H1 (cell line): ENCODE results near the gene CIITA. TPM values are rescaled to one million over a fixed set of nuclear protein-coding genes. Genes with fewer than 3 reads are reported as not detected.
A peak's percentile ranks its signal among the peaks of the same experiment; 100 is the strongest.

Source experiments
- CBX8 ChIP-seq: fragments of 300-800, 300-1000 bp; sonication (generic); IDR thresholded peaks from 2 replicates; pipeline ENCODE4 v1.7.1; 2016; ENCODE audit warnings: low read depth, low read length, borderline replicate concordance
- CHD7 ChIP-seq: fragments of 300-600 bp; sonication (generic); IDR thresholded peaks from 2 replicates; pipeline ENCODE4 v1.7.1; 2012; ENCODE audit warnings: low read length, moderate library complexity, mild to moderate bottlenecking, inconsistent platforms; ENCODE audit not compliant: insufficient replicate concordance
- CTBP2 ChIP-seq: IDR thresholded peaks from 2 replicates; pipeline ENCODE4 v1.7.0; 2011; ENCODE audit warnings: borderline replicate concordance, mild to moderate bottlenecking, moderate library complexity, mixed read lengths, low read length; ENCODE audit not compliant: insufficient read depth, insufficient read length
- EGR1 ChIP-seq: IDR thresholded peaks from 2 replicates; pipeline ENCODE4 v1.6.1; 2011; ENCODE audit warnings: low read depth, low read length, borderline replicate concordance
- KDM1A ChIP-seq: fragments of 200-600, 300-600 bp; sonication (generic); IDR thresholded peaks from 2 replicates; pipeline ENCODE4 v1.7.1; 2016; ENCODE audit warnings: mild to moderate bottlenecking, low read length, borderline replicate concordance
- KDM4A ChIP-seq: IDR thresholded peaks from one replicate; pipeline ENCODE4 v1.7.1; 2012; ENCODE audit warnings: low read depth, mild to moderate bottlenecking, moderate library complexity, low read length, inconsistent platforms; ENCODE audit not compliant: severe bottlenecking
- NANOG ChIP-seq: IDR thresholded peaks from 2 replicates; pipeline ENCODE4 v1.6.1; 2011; ENCODE audit warnings: low read length, low read depth, mild to moderate bottlenecking, inconsistent platforms; ENCODE audit not compliant: insufficient read depth, poor library complexity, severe bottlenecking
- RXRA ChIP-seq: IDR thresholded peaks from 2 replicates; pipeline ENCODE4 v1.6.1; 2011; ENCODE audit warnings: low read depth, mild to moderate bottlenecking, low read length, moderate library complexity; ENCODE audit not compliant: insufficient read depth
- TBP ChIP-seq: IDR thresholded peaks from 2 replicates; pipeline ENCODE4 v1.6.1; 2011; ENCODE audit warnings: low read depth, low read length, improper control_type of control experiment
- polyA plus RNA-seq, 7 experiments: library from polyadenylated mRNA; depleted of rRNA in 3 of 7; stranded (reverse) in 5 of 7; unstranded in 2 of 7; fragments of >200 nt in 5 of 7; fragments of 200-250 nt in 2 of 7; gene quantifications; 1 replicate in 5 of 7; 2 replicates in 1 of 7; 4 replicates in 1 of 7; pipeline versions ENCODE4 v1.2.1 to v1.2.3, GENCODE V29; 2011 to 2013; ENCODE audit warnings: missing spikeins in 2 of 7, mixed read lengths in 2 of 7
- total RNA-seq: library from RNA; stranded (reverse); fragmentation: NEBNext Ultra II Directional; extraction: Animal tissue kit (Norgen Biotek cat#: 25700); gene quantifications from 2 replicates; pipeline ENCODE4 v1.2.1, GENCODE V29; 2021

Gene CIITA
- total and polyA plus RNA-seq, 2 of the 8 experiments (the other 6 are each of a cell fraction or from before 2014, with no cell fraction given), result 0.07 to 0.17 TPM

- TF ChIP-seq CHD7 (no peak), RXRA (no peak), EGR1 (0 out of 2 replicates have a peak, but pooled peaks have one; percentile 15), KDM1A (0 out of 2 replicates have a peak, but pooled peaks have one; percentile 69), NANOG (no peak), TBP (peak; percentile 13; the same call in 1 of the 2 replicates), CTBP2 (no peak), KDM4A (peak; percentile 49), CBX8 (no peak)
Measured at GRCh38 chr16:10878644-10879501, 1.9 kb downstream of the CIITA start (continued).
